Right forelimb (tissue), 1 donor: ENCODE measurements around the gene TAF6L.
"Not testable (repeated sequence)": the region's sequence is repeated elsewhere in the genome, so short reads cannot be mapped to it uniquely, and the experiment has no call there.

Experiments used
- DNase-seq: peaks from one replicate; pipeline ENCODE4 v3.0.0-alpha.2; 2018

TAF6L gene

GRCh38 chr11:62771144-62772021, at the start of gene TAF6L:
Gene TAF6L, plus strand, starts transcription at chr11:62771396. Its CDS starts 4,388 bp downstream, at chr11:62775784.
- DNase-seq: peak; percentile 99

GRCh38 chr11:62721994-62722393, 49.2 kb upstream of the TAF6L start:
- no peak for DNase-seq

GRCh38 chr11:62724171-62724570, 47.0 kb upstream of the TAF6L start:
- no peak for DNase-seq

GRCh38 chr11:62725646-62726045, 45.5 kb upstream of the TAF6L start:
- DNase-seq: no peak

- DNase-seq: no peak
Measured at GRCh38 chr11:62726156-62726914, 44.9 kb upstream of the TAF6L start.

GRCh38 chr11:62726915-62727164, 44.4 kb upstream of the TAF6L start:
- no peak for DNase-seq

GRCh38 chr11:62727165-62727871, 43.9 kb upstream of the TAF6L start, which contains the start of gene HNRNPUL2:
Gene HNRNPUL2, minus strand, starts transcription at chr11:62727457. Its CDS starts 301 bp downstream, at chr11:62727156.
- DNase-seq: peak; percentile 98

- DNase-seq: peak; percentile 91
Measured at GRCh38 chr11:62727872-62728170, 43.4 kb upstream of the TAF6L start.

- DNase-seq: peak; percentile 92
Measured at GRCh38 chr11:62728171-62728988, 42.8 kb upstream of the TAF6L start, which contains the start of gene TTC9C. Gene TTC9C, plus strand, starts transcription at chr11:62728486. Its CDS starts 363 bp downstream, at chr11:62728849.

- DNase-seq: not testable (repeated sequence)
Measured at GRCh38 chr11:62730076-62730475, 41.1 kb upstream of the TAF6L start.

GRCh38 chr11:62732830-62733229, 38.4 kb upstream of the TAF6L start:
- DNase-seq: no peak

GRCh38 chr11:62737196-62737595, 34.0 kb upstream of the TAF6L start:
- no peak for DNase-seq

- no peak for DNase-seq
Measured at GRCh38 chr11:62747475-62748160, 23.6 kb upstream of the TAF6L start.

- DNase-seq: not testable (repeated sequence)
Measured at GRCh38 chr11:62749931-62750330, 21.3 kb upstream of the TAF6L start.

GRCh38 chr11:62752177-62752785, 18.9 kb upstream of the TAF6L start:
- no peak for DNase-seq

GRCh38 chr11:62752994-62753735, 18.0 kb upstream of the TAF6L start:
- DNase-seq: no peak

GRCh38 chr11:62753736-62754603, 17.2 kb upstream of the TAF6L start, which contains the start of gene ZBTB3:
Gene ZBTB3, minus strand, starts transcription at chr11:62754160. Its CDS starts 496 bp downstream, at chr11:62753664.
- DNase-seq: peak; percentile 97

- no peak for DNase-seq
Measured at GRCh38 chr11:62755086-62755615, 16.0 kb upstream of the TAF6L start.
